ENCODE measurements around the gene CRMP1. TPM values are rescaled to one million over a fixed set of nuclear protein-coding genes. Genes with fewer than 3 reads are reported as not detected.

The CRMP1 gene
- total and polyA plus RNA-seq, 2 of the 8 experiments (the other 6 are each of a cell fraction or from before 2014, with no cell fraction given), result 120 to 131 TPM

DNA sequence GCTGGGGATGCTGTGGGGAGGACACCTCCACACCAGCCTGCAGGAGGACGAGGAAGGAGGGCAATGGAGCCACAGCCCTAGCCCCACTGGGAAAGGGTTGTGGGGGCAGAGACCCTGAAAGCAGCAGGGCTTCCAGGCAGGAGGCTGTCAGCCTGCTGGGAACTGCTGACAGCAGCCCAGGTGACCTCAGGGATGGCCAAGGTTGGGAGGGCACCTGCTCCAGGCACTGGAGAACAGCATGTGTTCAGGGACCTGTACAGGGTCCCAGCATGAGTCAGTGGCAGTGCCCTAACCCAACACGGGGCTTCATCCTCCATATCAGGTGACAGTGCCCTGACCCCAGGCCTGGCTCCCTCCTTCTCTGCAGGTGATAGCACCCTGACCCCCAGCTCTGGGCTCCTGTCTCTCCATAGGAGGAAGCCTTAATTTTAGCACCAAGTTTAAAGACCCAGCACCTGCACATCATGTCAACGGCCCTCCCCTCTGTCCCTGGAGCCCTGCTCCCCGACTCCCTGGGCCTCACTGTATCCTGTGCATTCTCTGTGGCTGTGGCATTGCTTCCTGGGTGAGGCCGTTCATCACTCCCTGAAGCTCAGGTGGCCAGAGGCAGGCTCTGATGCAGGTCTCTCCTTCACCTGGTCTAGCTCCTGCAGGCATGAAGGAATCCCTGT, 66.3 kb downstream of the CRMP1 start:
- H4K5ac ChIP-seq (ENCODE audit: insufficient read length, low read depth, low read length), result no peak overlapping the region
- H3K27me3 ChIP-seq (replicated peaks in 1 of 4; ENCODE audit: control insufficient read depth in 3 of 4, extremely low read depth in 1 of 4, insufficient read depth in 3 of 4, low read length in 3 of 4), result no peaks in the 10 kb centered on the region; a peak in 1 of 7 replicates
- H3K18ac ChIP-seq (ENCODE audit: extremely low read depth, low read length), result no peak overlapping the region
- H2BK5ac ChIP-seq (ENCODE audit: low read depth, low read length), result no peak overlapping the region
- TF ChIP-seq NRF1 (IDR thresholded peaks at IDR 0.05; ENCODE audit: low read depth, low read length), result no peak
- peak; percentile 47 for TF ChIP-seq POLR2AphosphoS5 (IDR thresholded peaks at IDR 0.05; ENCODE audit: low read depth, low read length)
- no peaks in the 10 kb centered on the region for H3K79me2 ChIP-seq (ENCODE audit: control insufficient read depth in 1 of 2, insufficient read depth in 2 of 2, low read length in 2 of 2)
- no peak overlapping the region for H2BK15ac ChIP-seq (ENCODE audit: low read length)
- FAIRE-seq (no peak), DNase-seq (ENCODE audit: low read depth in 1 of 2, low spot score in 2 of 2) (no peak)
- no peak overlapping the region for H3K9ac ChIP-seq (replicated peaks in 1 of 4; ENCODE audit: extremely low read depth in 1 of 4, low read depth in 3 of 4, low read length in 3 of 4)
- ChIA-PET POLR2A (ENCODE audit: partially characterized antibody) (interaction anchor here (0.8 kb wide), 1 partner anchor 60 kb away, joined by 3 read pairs; no protein-coding TSS in a partner anchor), CTCF (ENCODE audit: partially characterized antibody) (interaction anchor here (0.5 to 3.0 kb wide), 10 partner anchors 8 to 1247 kb away, joined by 3 to 7 read pairs (median 4); no protein-coding TSS in a partner anchor)
- H2AK5ac ChIP-seq (ENCODE audit: low read depth, low read length), result no peak overlapping the region
- 88% methylated on average over 4 of the region's 5 CpGs; no CpG with 5 or more reads in 1 of the 2 experiments for WGBS, 2 experiments (ENCODE audit: extremely low coverage in 1 of 2, insufficient coverage in 1 of 2, insufficient read length in 1 of 2, insufficient replicate concordance in 2 of 2, low coverage in 1 of 2, low lambda C conversion rate in 2 of 2, missing lambda C conversion rate in 1 of 2)
- no peak overlapping the region for H2BK120ac ChIP-seq (replicated peaks; ENCODE audit: low read depth, low read length)
- H4K91ac ChIP-seq (replicated peaks; ENCODE audit: insufficient read length, low read length), result no peak overlapping the region
- no peak overlapping the region for H2BK20ac ChIP-seq (ENCODE audit: low read length)
- no peak overlapping the region for H3K23ac ChIP-seq (ENCODE audit: insufficient read length)
- H3K79me1 ChIP-seq (ENCODE audit: low read depth, low read length), result peaks cover 2% of the 10 kb centered on the region
- H4K8ac ChIP-seq (ENCODE audit: extremely low read depth, insufficient read depth, low read length), result no peak overlapping the region
- H2AFZ ChIP-seq (ENCODE audit: low read length), result no peak overlapping the region
- peaks cover 3 to 31% of the 10 kb centered on the region in 2 experiments for H4K20me1 ChIP-seq (replicated peaks in 1 of 2; ENCODE audit: control insufficient read depth in 1 of 2, insufficient read depth in 2 of 2, low read length in 2 of 2)
- no peak overlapping the region for H3K27ac ChIP-seq (ENCODE audit: low read depth, low read length)
- H3K23me2 ChIP-seq (ENCODE audit: low read depth, low read length), result no peaks in the 10 kb centered on the region
- no peak overlapping the region for H3K14ac ChIP-seq (ENCODE audit: insufficient read length)
- no peaks in the 10 kb centered on the region for H3K4me1 ChIP-seq (replicated peaks in 1 of 4; ENCODE audit: control insufficient read depth in 3 of 4, insufficient read depth in 4 of 4, low read length in 3 of 4)
- H3K36me3 ChIP-seq (ENCODE audit: control insufficient read depth in 2 of 4, insufficient read depth in 4 of 4, low read length in 3 of 4), result peaks cover 7 to 55% (median 31%) of the 10 kb centered on the region in 4 experiments; a peak in 7 of 8 replicates
- H3K4me2 ChIP-seq (ENCODE audit: insufficient read depth in 1 of 2, low read depth in 2 of 2, low read length in 2 of 2), result no peak overlapping the region
- H3K4me3 ChIP-seq (ENCODE audit: extremely low read depth in 1 of 4, insufficient read depth in 2 of 4, low read depth in 3 of 4, low read length in 4 of 4), result no peak overlapping the region
- no peak overlapping the region for H3K56ac ChIP-seq (replicated peaks; ENCODE audit: insufficient read length, low read depth, low read length)
- no peaks in the 10 kb centered on the region for H3K9me3 ChIP-seq (ENCODE audit: insufficient read depth in 2 of 2, low read depth in 1 of 2, low read length in 1 of 2)
- no peak overlapping the region for H3K4ac ChIP-seq (replicated peaks; ENCODE audit: insufficient read length, low read depth, low read length)
- no peak overlapping the region for H2BK12ac ChIP-seq (ENCODE audit: low read depth, low read length)

Data from H1 (cell line).